H9 (cell line): ENCODE results near the gene HPCAL1. TPM values are rescaled to one million over a fixed set of nuclear protein-coding genes. Genes with fewer than 3 reads are reported as not detected.

Experiments
- DNase-seq: peaks from one replicate; pipeline ENCODE4 v3.0.0-alpha.2; 2017
- H2AFZ ChIP-seq: one replicate; pipeline ENCODE4 v1.6.1; 2013; ENCODE audit warnings: mild to moderate bottlenecking, low read length, control low read depth, moderate library complexity
- H2AK5ac ChIP-seq: 2 replicates; pipeline ENCODE4 v1.6.1; 2013; ENCODE audit warnings: low read length, control low read depth, mixed read lengths; ENCODE audit not compliant: insufficient read length
- H2BK120ac ChIP-seq: one replicate; pipeline ENCODE4 v1.6.1; 2013; ENCODE audit warnings: low read depth, mild to moderate bottlenecking, low read length, control low read depth, inconsistent platforms; ENCODE audit not compliant: poor library complexity, severe bottlenecking
- H2BK12ac ChIP-seq: 2 replicates; pipeline ENCODE4 v1.6.1; 2013; ENCODE audit warnings: low read length, control low read depth, mixed read lengths, low read depth; ENCODE audit not compliant: insufficient read length
- H2BK15ac ChIP-seq: 2 replicates; pipeline ENCODE4 v1.6.1; 2013; ENCODE audit warnings: low read depth, low read length, control low read depth
- H2BK20ac ChIP-seq: one replicate; pipeline ENCODE4 v1.6.1; 2013; ENCODE audit warnings: low read depth, mild to moderate bottlenecking, low read length, control low read depth, inconsistent platforms; ENCODE audit not compliant: poor library complexity, severe bottlenecking
- H2BK5ac ChIP-seq: 2 replicates; pipeline ENCODE4 v1.6.1; 2013; ENCODE audit warnings: low read length, control low read depth, mixed read lengths; ENCODE audit not compliant: insufficient read length
- H3K14ac ChIP-seq: 2 replicates; pipeline ENCODE4 v1.6.1; 2013; ENCODE audit warnings: low read length, control low read depth; ENCODE audit not compliant: insufficient read depth
- H3K18ac ChIP-seq: 2 replicates; pipeline ENCODE4 v1.6.1; 2013; ENCODE audit warnings: low read depth, mild to moderate bottlenecking, mixed read lengths, low read length, control low read depth; ENCODE audit not compliant: insufficient read length
- H3K23ac ChIP-seq: 2 replicates; pipeline ENCODE4 v1.6.1; 2013; ENCODE audit warnings: low read length, control low read depth, mixed read lengths, low read depth; ENCODE audit not compliant: insufficient read length
- H3K23me2 ChIP-seq: 2 replicates; pipeline ENCODE4 v1.6.1; 2013; ENCODE audit warnings: low read depth, mild to moderate bottlenecking, mixed read lengths, low read length, control low read depth; ENCODE audit not compliant: insufficient read length, poor library complexity, severe bottlenecking
- H3K27ac ChIP-seq: 2 replicates; pipeline ENCODE4 v1.5.1; 2013; ENCODE audit warnings: low read length, control low read depth, mixed read lengths, low read depth; ENCODE audit not compliant: insufficient read length
- H3K27me3 ChIP-seq: 2 replicates; pipeline ENCODE4 v1.6.1; 2013; ENCODE audit warnings: low read length, control low read depth, inconsistent platforms; ENCODE audit not compliant: insufficient read depth
- H3K4ac ChIP-seq: 2 replicates; pipeline ENCODE4 v1.6.1; 2013; ENCODE audit warnings: low read depth, mild to moderate bottlenecking, control low read depth, inconsistent platforms, low read length, moderate library complexity
- H3K4me1 ChIP-seq: 2 replicates; pipeline ENCODE4 v1.6.1; 2013; ENCODE audit warnings: low read length, control low read depth, inconsistent platforms; ENCODE audit not compliant: insufficient read depth
- H3K4me2 ChIP-seq: 2 replicates; pipeline ENCODE4 v1.6.1; 2013; ENCODE audit warnings: low read length, control low read depth, mixed read lengths; ENCODE audit not compliant: insufficient read length, insufficient read depth
- H3K56ac ChIP-seq: 2 replicates; pipeline ENCODE4 v1.6.1; 2013; ENCODE audit warnings: low read depth, mild to moderate bottlenecking, mixed read lengths, low read length, control low read depth; ENCODE audit not compliant: insufficient read length
- H3K79me1 ChIP-seq: 2 replicates; pipeline ENCODE4 v1.6.1; 2013; ENCODE audit warnings: low read depth, mild to moderate bottlenecking, moderate library complexity, low read length, control low read depth, inconsistent platforms; ENCODE audit not compliant: insufficient read depth, poor library complexity, severe bottlenecking
- H3K79me2 ChIP-seq: 2 replicates; pipeline ENCODE4 v1.6.1; 2013; ENCODE audit warnings: low read length, control low read depth, inconsistent platforms; ENCODE audit not compliant: insufficient read depth
- H3K9ac ChIP-seq: 2 replicates; pipeline ENCODE4 v1.6.1; 2013; ENCODE audit warnings: low read length, control low read depth, mixed read lengths; ENCODE audit not compliant: insufficient read length; ENCODE audit errors: extremely low read depth
- H3K9me3 ChIP-seq: one replicate; pipeline ENCODE4 v1.6.1; 2013; ENCODE audit warnings: low read depth, low read length, inconsistent platforms; ENCODE audit not compliant: control insufficient read depth
- H3T11ph ChIP-seq: one replicate; pipeline ENCODE4 v1.6.1; 2013; ENCODE audit warnings: mild to moderate bottlenecking, low read length, control low read depth, inconsistent platforms
- H4K20me1 ChIP-seq: one replicate; pipeline ENCODE4 v1.6.1; 2013; ENCODE audit not compliant: control insufficient read depth, insufficient read length, insufficient read depth
- H4K5ac ChIP-seq: 2 replicates; pipeline ENCODE4 v1.6.1; 2013; ENCODE audit warnings: low read depth, mild to moderate bottlenecking, mixed read lengths, low read length, control low read depth; ENCODE audit not compliant: insufficient read length
- H4K8ac ChIP-seq: replicated peaks from 2 replicates; pipeline ENCODE4 v1.6.1; 2013; ENCODE audit warnings: low read length, control low read depth, mixed read lengths, low read depth; ENCODE audit not compliant: insufficient read length
- H4K91ac ChIP-seq: 2 replicates; pipeline ENCODE4 v1.6.1; 2013; ENCODE audit warnings: low read depth, mild to moderate bottlenecking, moderate library complexity, mixed read lengths, low read length, control low read depth; ENCODE audit not compliant: insufficient read length
- H3K27ac Mint-ChIP-seq, 3 experiments: 2 replicates in 2 of 3; 3 replicates in 1 of 3; pipeline ENCODE4 v1.8.0; 2020 to 2021; ENCODE audit warnings: mixed read lengths in 3 of 3, mild to moderate bottlenecking in 1 of 3, moderate library complexity in 1 of 3
- H3K27me3 Mint-ChIP-seq: 2 replicates; pipeline ENCODE4 v1.8.0; 2021; ENCODE audit warnings: low read depth, mild to moderate bottlenecking, moderate library complexity, mixed read lengths
- H3K36me3 Mint-ChIP-seq, 3 experiments: 2 replicates in 2 of 3; 3 replicates in 1 of 3; pipeline ENCODE4 v1.8.0; 2020 to 2021; ENCODE audit warnings: low read depth in 3 of 3, mixed read lengths in 3 of 3; ENCODE audit not compliant: insufficient read depth in 1 of 3
- H3K4me1 Mint-ChIP-seq, 2 experiments: 2 replicates each; pipeline ENCODE4 v1.8.0; 2020; ENCODE audit warnings: mixed read lengths in 2 of 2
- H3K4me3 Mint-ChIP-seq, 2 experiments: 2 replicates in 1 of 2; 3 replicates in 1 of 2; pipeline ENCODE4 v1.8.0; 2020 to 2021; ENCODE audit warnings: mild to moderate bottlenecking in 2 of 2, mixed read lengths in 2 of 2, moderate library complexity in 1 of 2
- H3K9me3 Mint-ChIP-seq, 2 experiments: 2 replicates in 1 of 2; 3 replicates in 1 of 2; pipeline ENCODE4 v1.8.0; 2020; ENCODE audit warnings: mild to moderate bottlenecking in 2 of 2, mixed read lengths in 2 of 2, moderate library complexity in 1 of 2
- CTCF ChIP-seq: fragments of 200-600 bp; sonication (generic); conservative IDR thresholded peaks from 3 replicates; pipeline ENCODE4 v1.8.0; 2021; ENCODE audit warnings: antibody characterized with exemption, mild to moderate bottlenecking
- WGBS: extraction: QIAGEN DNeasy Blood & Tissue Kit; methylation state at CpG from one replicate; pipeline ENCODE4 v1.1.7; 2013; ENCODE audit warnings: missing lambda C conversion rate, low lambda C conversion rate, mixed read lengths; ENCODE audit not compliant: insufficient read length; ENCODE audit errors: extremely low coverage; 5-methylcytosine and 5-hydroxymethylcytosine counted together
- total RNA-seq: library from RNA; stranded (reverse); gene quantifications from 2 replicates; pipeline ENCODE4 v1.2.1, GENCODE V29; 2021

Gene HPCAL1
- total RNA-seq, 1 experiment from 2014 or later: 4.7 TPM

GRCh38 chr2:10284108-10284870, 18.4 kb upstream of the HPCAL1 start:
- Histone ChIP-seq H3K23ac (no peak overlapping the region), H2AFZ (no peak overlapping the region), H2BK120ac (no peak overlapping the region), H2BK12ac (no peak overlapping the region), H4K8ac (no peak overlapping the region), H3K9ac (no peak overlapping the region), H3K79me2 (no peaks in the 10 kb centered on the region), H4K20me1 (no peaks in the 10 kb centered on the region), H3K27ac (no peak overlapping the region), H3K9me3 (no peaks in the 10 kb centered on the region), H3K56ac (no peak overlapping the region), H3K27me3 (no peaks in the 10 kb centered on the region), H4K5ac (no peak overlapping the region), H3K4me1 (no peaks in the 10 kb centered on the region), H2AK5ac (no peak overlapping the region), H3K4ac (no peak overlapping the region), H3T11ph (no peak overlapping the region), H4K91ac (no peak overlapping the region), H3K79me1 (no peaks in the 10 kb centered on the region), H3K14ac (no peak overlapping the region), H3K4me2 (no peak overlapping the region), H2BK20ac (no peak overlapping the region), H2BK5ac (no peak overlapping the region), H3K18ac (no peak overlapping the region), H2BK15ac (no peak overlapping the region), H3K23me2 (no peaks in the 10 kb centered on the region)
- peaks cover 4% of the 10 kb centered on the region for H3K27me3 Mint-ChIP-seq
- H3K27ac Mint-ChIP-seq: no peak overlapping the region; a peak in 1 of 7 replicates
- peaks cover 9 to 11% of the 10 kb centered on the region in 2 experiments for H3K4me1 Mint-ChIP-seq
- H3K4me3 Mint-ChIP-seq: no peak overlapping the region
- H3K9me3 Mint-ChIP-seq: no peaks in the 10 kb centered on the region
- no peaks in the 10 kb centered on the region for H3K36me3 Mint-ChIP-seq
- TF ChIP-seq CTCF: no peak
- no CpG with 5 or more reads among the region's 16 CpGs for WGBS
- DNase-seq: no peak
